ENCODE measurements around the gene MAP3K19.

Gene MAP3K19

DNA sequence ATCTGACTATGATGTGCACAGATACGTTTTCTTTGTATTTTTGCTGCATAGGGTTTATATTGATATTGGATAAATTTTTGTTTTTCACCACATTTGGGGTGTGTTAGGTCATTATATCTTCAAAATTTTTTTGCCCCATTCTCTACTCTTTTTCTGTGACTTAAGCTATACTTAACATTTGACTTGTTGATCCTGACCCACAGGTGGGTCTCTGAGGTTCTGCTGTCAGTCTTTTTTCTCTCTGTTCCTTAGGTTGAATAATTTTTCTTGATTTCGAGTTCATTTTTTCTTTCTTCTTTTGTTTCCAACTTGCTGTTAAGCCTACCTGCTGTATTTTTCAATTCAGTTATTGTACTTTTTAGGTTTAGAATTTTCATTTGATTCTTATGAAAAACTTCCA lies 16.9 kb upstream of the MAP3K19 start:
- TF ChIP-seq, protein P1, sequence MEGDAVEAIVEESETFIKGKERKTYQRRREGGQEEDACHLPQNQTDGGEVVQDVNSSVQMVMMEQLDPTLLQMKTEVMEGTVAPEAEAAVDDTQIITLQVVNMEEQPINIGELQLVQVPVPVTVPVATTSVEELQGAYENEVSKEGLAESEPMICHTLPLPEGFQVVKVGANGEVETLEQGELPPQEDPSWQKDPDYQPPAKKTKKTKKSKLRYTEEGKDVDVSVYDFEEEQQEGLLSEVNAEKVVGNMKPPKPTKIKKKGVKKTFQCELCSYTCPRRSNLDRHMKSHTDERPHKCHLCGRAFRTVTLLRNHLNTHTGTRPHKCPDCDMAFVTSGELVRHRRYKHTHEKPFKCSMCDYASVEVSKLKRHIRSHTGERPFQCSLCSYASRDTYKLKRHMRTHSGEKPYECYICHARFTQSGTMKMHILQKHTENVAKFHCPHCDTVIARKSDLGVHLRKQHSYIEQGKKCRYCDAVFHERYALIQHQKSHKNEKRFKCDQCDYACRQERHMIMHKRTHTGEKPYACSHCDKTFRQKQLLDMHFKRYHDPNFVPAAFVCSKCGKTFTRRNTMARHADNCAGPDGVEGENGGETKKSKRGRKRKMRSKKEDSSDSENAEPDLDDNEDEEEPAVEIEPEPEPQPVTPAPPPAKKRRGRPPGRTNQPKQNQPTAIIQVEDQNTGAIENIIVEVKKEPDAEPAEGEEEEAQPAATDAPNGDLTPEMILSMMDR (IDR thresholded peaks at IDR 0.05) = no peak

DNA sequence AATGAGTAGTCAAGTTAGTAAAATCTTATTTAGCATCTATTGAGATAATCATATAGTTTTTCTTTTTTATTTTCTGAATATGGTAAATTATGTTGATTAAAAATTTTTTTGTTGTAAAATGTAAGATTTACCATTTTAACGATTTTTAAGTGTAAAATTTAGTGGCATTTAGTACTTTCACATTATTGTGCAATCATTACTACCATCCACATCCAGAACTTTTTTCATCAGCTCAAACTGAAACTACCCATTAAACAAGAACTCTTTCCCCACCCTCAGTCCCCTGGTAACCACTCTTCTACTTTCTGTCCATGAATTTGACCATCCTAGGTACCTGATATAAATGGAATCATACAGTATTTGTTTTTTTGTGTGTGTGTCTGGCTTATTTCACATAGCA lies 16.0 kb upstream of the MAP3K19 start:
- TF ChIP-seq, protein P1 (IDR thresholded peaks at IDR 0.05) = no peak

DNA sequence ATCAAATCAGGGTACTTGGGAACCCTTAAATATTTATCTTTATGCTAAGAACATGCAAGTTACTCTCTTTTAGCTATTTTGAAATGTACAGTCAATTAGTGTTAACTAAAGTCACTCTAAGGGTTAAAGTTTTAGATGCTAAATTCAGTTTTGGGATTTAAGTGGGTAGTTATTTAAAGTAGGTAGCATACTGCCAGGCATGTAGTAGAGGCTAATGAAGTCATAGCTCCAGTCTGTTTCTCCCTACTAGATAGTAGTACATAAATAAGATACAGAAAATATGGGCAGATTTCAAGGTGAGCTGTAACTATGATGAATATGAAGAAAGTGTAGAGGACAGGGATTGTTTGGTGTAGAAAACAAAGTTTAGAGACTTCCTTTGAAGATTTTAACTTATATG lies 12.3 kb upstream of the MAP3K19 start:
- TF ChIP-seq, protein P1 (IDR thresholded peaks at IDR 0.05) = no peak

DNA sequence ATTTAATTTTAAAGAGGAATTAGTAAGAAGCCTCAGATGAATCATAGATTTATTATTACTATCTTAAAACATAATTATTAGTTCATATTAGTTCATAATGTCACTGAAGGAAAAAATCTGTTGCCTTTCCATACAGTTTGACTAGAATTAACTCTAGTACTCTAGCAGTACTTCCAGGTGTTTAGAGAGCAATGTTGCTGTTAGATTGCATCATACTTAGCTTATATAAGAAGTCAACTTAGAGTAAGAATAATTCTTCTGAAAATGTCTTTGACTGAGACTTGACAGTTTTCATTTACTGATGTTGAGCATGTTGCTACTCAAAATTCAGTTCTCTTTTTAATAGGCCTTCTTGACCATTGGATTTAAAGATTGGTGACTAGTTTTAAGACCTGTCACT lies 9.5 kb upstream of the MAP3K19 start:
- TF ChIP-seq, protein P1 (IDR thresholded peaks at IDR 0.05) = no peak

DNA sequence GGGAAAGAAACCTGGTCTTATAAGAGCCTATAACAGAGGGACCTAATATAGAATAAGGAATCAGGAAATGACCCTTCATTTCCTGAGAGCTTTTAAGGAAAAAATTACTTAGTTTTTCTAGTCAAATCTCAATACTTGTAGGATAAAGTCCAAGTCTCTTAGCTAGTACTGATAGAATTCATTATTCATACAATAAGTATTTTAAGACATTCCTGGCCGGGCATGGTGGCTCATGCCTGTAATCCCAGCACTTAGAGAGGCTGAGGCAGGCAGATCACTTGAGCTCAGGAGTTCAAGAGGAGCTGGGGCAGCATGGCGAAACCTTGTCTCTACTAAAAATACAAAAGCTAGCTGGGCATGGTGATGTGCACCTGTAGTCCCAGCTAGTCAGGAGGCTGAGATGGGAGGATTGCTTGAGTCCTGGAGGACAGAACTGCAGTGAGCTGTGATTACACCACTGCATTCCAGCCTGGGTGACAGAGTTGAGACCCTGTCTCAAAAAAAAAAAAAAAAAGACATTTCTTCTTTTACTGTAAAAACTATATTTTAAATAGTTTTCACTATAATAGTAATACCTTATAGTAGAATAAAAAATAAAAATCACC lies 8.0 kb upstream of the MAP3K19 start:
- TF ChIP-seq, protein P1 (IDR thresholded peaks at IDR 0.05) = no peak

DNA sequence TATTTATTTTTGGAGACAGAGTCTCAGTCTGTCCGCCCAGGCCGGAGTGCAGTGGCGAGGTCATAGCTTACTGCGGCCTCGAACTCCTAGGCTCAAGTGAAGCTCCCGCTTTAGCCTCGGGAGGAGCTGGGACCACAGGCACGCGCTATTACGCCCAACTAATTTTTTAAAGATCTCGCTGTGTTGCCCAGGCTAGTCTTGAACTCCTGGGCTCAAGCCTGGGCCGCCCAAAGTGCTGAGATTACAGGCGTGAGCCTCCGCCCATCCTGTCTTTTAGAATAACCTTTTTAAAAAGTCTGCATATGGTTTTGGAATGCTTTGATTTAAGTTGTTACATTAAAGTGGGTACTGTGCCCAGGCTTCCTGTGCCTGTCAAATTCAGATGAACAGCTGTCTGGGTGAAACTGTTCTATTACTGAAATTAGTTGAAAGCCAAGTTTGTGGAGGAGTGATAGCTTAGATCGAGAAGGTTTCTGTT lies 5.8 kb upstream of the MAP3K19 start:
- TF ChIP-seq, protein P1 (IDR thresholded peaks at IDR 0.05) = no peak

DNA sequence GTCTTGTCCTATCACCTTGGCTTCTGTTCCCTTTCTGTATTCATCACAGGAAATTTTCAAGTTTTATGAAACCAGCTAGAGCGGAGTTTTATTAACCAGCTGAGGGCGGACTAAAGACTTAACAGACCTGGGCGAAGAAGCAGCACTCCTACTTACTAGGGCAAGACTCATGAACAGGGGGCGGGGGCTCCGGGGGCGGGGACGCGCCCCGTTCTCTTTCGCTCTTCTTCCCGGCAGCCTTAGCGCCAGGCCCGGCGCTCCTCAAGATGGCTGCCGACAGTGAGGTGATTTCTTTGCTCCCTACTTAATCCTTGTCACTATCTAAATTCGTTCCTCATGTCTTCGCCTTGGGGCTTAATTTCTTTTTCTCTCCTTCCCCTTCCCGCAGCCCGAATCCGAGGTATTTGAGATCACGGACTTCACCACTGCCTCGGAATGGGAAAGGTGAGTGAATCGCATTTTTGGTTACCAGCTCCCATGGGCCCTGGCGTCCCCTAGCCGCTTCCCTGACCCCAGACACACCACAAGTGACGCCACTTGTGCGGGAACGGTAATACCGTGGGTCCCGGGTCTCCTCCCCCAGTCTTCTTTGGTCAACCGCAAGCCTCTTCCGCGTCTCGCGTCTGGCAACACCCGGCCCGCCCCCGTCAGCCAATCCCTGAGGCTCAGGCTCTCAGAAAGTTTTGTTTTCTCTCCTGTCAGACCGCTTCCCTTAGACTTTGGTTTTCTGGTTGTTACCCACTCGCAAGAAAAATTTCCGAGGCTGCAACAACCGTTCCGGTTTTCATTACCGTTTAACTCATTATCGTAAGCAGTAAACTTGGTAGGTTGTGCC lies 5.0 kb upstream of the MAP3K19 start, which contains the start of gene RAB3GAP1:
Gene RAB3GAP1, plus strand, starts transcription at position 251 of the 835 bp plus-strand sequence. Its CDS starts 16 bp downstream, at position 267.
- TF ChIP-seq, protein P1 (IDR thresholded peaks at IDR 0.05) = no peak
